Breast epithelium (tissue), 4 donors: ENCODE data around the gene GSTO2. TPM values are rescaled to one million over a fixed set of nuclear protein-coding genes. Genes with fewer than 3 reads are reported as not detected.
A peak's percentile ranks its signal among the peaks of the same experiment; 100 is the strongest.

Experiments
- DNase-seq, 2 donors: peaks; one replicate each; pipeline ENCODE4 v3.0.0-alpha.2; 2019; ENCODE audit warnings: low spot score in 2 of 2
- H3K27ac ChIP-seq, 2 donors: fragments of 200-600 bp; sonication (generic) in 1 of 2; one replicate each; pipeline ENCODE4 v1.5.1; 2016 to 2019; ENCODE audit warnings: mild to moderate bottlenecking in 1 of 2
- H3K27me3 ChIP-seq, 2 donors: fragments of 200-600 bp; sonication (generic) in 1 of 2; one replicate each; pipeline versions ENCODE4 v1.5.1 to v1.6.0; 2017 to 2019; ENCODE audit warnings: control low read depth in 1 of 2, mild to moderate bottlenecking in 1 of 2
- H3K36me3 ChIP-seq: fragments of 200-600 bp; one replicate; pipeline ENCODE4 v1.5.1; 2019
- H3K4me1 ChIP-seq, 2 donors: fragments of 200-600 bp; sonication (generic); one replicate each; pipeline ENCODE4 v1.5.1; 2016 to 2019; ENCODE audit warnings: control low read depth in 1 of 2
- H3K4me3 ChIP-seq, 3 donors: fragments of 200-600 bp; sonication (generic); 1 replicate in 2 of 3; 2 replicates in 1 of 3; pipeline ENCODE4 v1.5.1; 2016 to 2019; ENCODE audit warnings: mild to moderate bottlenecking in 3 of 3, moderate library complexity in 2 of 3
- H3K9me3 ChIP-seq, 2 donors: fragments of 200-600 bp; sonication (generic) in 1 of 2; one replicate each; pipeline ENCODE4 v1.5.1; 2016 to 2019; ENCODE audit warnings: control low read depth in 1 of 2
- CTCF ChIP-seq, 3 donors: fragments of 450-650 bp; IDR thresholded peaks; one replicate each; pipeline ENCODE4 v1.5.1; 2016 to 2017; ENCODE audit warnings: antibody characterized with exemption in 3 of 3, mild to moderate bottlenecking in 3 of 3, moderate library complexity in 3 of 3
- POLR2A ChIP-seq: fragments of 450-650 bp; IDR thresholded peaks from one replicate; pipeline ENCODE4 v1.6.1; 2016; ENCODE audit warnings: antibody characterized with exemption, mild to moderate bottlenecking, moderate library complexity
- POLR2AphosphoS5 ChIP-seq, 3 donors: sonication (generic); formaldehyde crosslinking; IDR thresholded peaks; one replicate each; pipeline ENCODE4 v1.6.1; 2017; ENCODE audit warnings: antibody characterized with exemption in 3 of 3
- intact Hi-C: fragments of 100-400 bp; cut with DNase I; formaldehyde crosslinking; loops from one replicate; pipeline ENCODE4 v1.15.1; 2023; ENCODE audit warnings: low total_unique reads
- total RNA-seq, 3 donors: library from RNA; depleted of rRNA; stranded (reverse); fragments of >200 nt; gene quantifications; one replicate each; pipeline ENCODE4 v1.1.0, GENCODE V29; 2016

The GSTO2 gene
- total RNA-seq, 3 donors from 2014 or later = 0.48 to 22.5 (median 14.1) TPM

- TF ChIP-seq POLR2AphosphoS5 (IDR thresholded peaks at IDR 0.05) (no peak), POLR2A (no peak)
- intact Hi-C loops = no loop called here
- Histone ChIP-seq H3K9me3 (no peaks in the 10 kb centered on the region), H3K36me3 (peaks cover 6% of the 10 kb centered on the region), H3K4me1 (no peaks in the 10 kb centered on the region), H3K27me3 (no peaks in the 10 kb centered on the region), H3K27ac (peak overlapping the region; percentile 10 to 66), H3K4me3 (no peak overlapping the region)
- DNase-seq = no peak
These were observed 48.8 kb downstream of the GSTO2 start for GRCh38 chr10:104317726-104318299.

- no peak for TF ChIP-seq POLR2AphosphoS5 (IDR thresholded peaks at IDR 0.05)
- no peak for TF ChIP-seq POLR2A
- TF ChIP-seq CTCF (IDR thresholded peaks at IDR 0.05) = no peak
- intact Hi-C loops = no loop called here
- peaks cover 6% of the 10 kb centered on the region for H3K36me3 ChIP-seq
- peak overlapping the region; percentile 8 to 66 for H3K27ac ChIP-seq
- H3K27me3 ChIP-seq = no peaks in the 10 kb centered on the region
- H3K4me1 ChIP-seq = no peaks in the 10 kb centered on the region
- H3K9me3 ChIP-seq = no peaks in the 10 kb centered on the region
- H3K4me3 ChIP-seq = no peak overlapping the region
- no peak for DNase-seq
These were observed 49.3 kb downstream of the GSTO2 start for GRCh38 chr10:104318326-104318725.

GRCh38 chr10:104318810-104319741 lies 50.1 kb downstream of the GSTO2 start:
- DNase-seq = no peak
- intact Hi-C loops = no loop called here
- peaks cover 6% of the 10 kb centered on the region for H3K36me3 ChIP-seq

GRCh38 chr10:104321226-104321625 lies 52.2 kb downstream of the GSTO2 start:
- intact Hi-C loops = no loop called here
- no peak for DNase-seq
- peaks cover 7 to 10% of the 10 kb centered on the region in 2 donors for H3K4me1 ChIP-seq

More at GRCh38 chr10:104318810-104319741, 50.1 kb downstream of the GSTO2 start:
- H3K4me3 ChIP-seq = no peak overlapping the region
- TF ChIP-seq POLR2A = no peak
- TF ChIP-seq POLR2AphosphoS5 (IDR thresholded peaks at IDR 0.05) = peak; percentile 13 to 59 (median 38)
- no peaks in the 10 kb centered on the region for H3K9me3 ChIP-seq
- H3K4me1 ChIP-seq = no peaks in the 10 kb centered on the region
- H3K27me3 ChIP-seq = no peaks in the 10 kb centered on the region
- H3K27ac ChIP-seq = peak overlapping the region; percentile 8 to 55

GRCh38 chr10:104321725-104322415 lies 52.9 kb downstream of the GSTO2 start:
- TF ChIP-seq POLR2AphosphoS5 (IDR thresholded peaks at IDR 0.05) (no peak), CTCF (IDR thresholded peaks at IDR 0.05) (no peak), POLR2A (no peak)
- no peaks in the 10 kb centered on the region for H3K9me3 ChIP-seq
- H3K4me1 ChIP-seq = peaks cover 7 to 14% of the 10 kb centered on the region in 2 donors
- no peak overlapping the region for H3K4me3 ChIP-seq
- H3K27ac ChIP-seq = peak overlapping the region; percentile 17 to 97
- intact Hi-C loops = no loop called here
- DNase-seq = no peak
- H3K36me3 ChIP-seq = no peaks in the 10 kb centered on the region
- H3K27me3 ChIP-seq = no peaks in the 10 kb centered on the region

More at GRCh38 chr10:104321226-104321625, 52.2 kb downstream of the GSTO2 start:
- no peaks in the 10 kb centered on the region for H3K9me3 ChIP-seq
- peak overlapping the region in 1 of 2 donors; percentile 28 for H3K27ac ChIP-seq
- TF ChIP-seq POLR2AphosphoS5 (IDR thresholded peaks at IDR 0.05) = no peak
- TF ChIP-seq POLR2A = no peak
- TF ChIP-seq CTCF (IDR thresholded peaks at IDR 0.05) = no peak
- H3K27me3 ChIP-seq = no peaks in the 10 kb centered on the region
- no peak overlapping the region for H3K4me3 ChIP-seq
- no peaks in the 10 kb centered on the region for H3K36me3 ChIP-seq
